PC-9 (cell line): ENCODE measurements around the gene RUSC1. TPM values are rescaled to one million over a fixed set of nuclear protein-coding genes. Genes with fewer than 3 reads are reported as not detected.

Experiments used
- BruUV-seq: library from RNA; stranded (reverse); fragments of 400-500 nt; replicated peaks from 2 replicates; lab custom pipeline; 2021; lab: Mats Ljungman, UMichigan
- CTCF ChIA-PET: fragments of 300-600 bp; sonication (Branson Sonifier 250); formaldehyde crosslinking; loops from one replicate; lab custom pipeline; 2022; ENCODE audit warnings: antibody characterized with exemption; lab: Charles Lee
- POLR2A ChIA-PET: fragments of 300-600 bp; sonication (Branson Sonifier 250); formaldehyde crosslinking; loops from one replicate; lab custom pipeline; 2022; ENCODE audit warnings: antibody characterized with exemption; ENCODE audit not compliant: unreplicated experiment; lab: Charles Lee
- DNase-seq, 2 experiments: peaks; one replicate each; pipeline versions ENCODE4 v3.0.0 to v3.0.0-alpha.2; 2015 to 2022; ENCODE audit warnings: mixed read lengths in 1 of 2
- H2AFZ ChIP-seq: fragments of 200-600 bp; sonication (generic); 2 replicates; pipeline ENCODE4 v1.8.1; 2017; ENCODE audit warnings: antibody characterized with exemption
- H3F3A ChIP-seq: fragments of 200-600 bp; sonication (generic); 2 replicates; pipeline ENCODE4 v1.8.1; 2017; ENCODE audit warnings: antibody characterized with exemption, mild to moderate bottlenecking, low read depth; ENCODE audit not compliant: insufficient read depth
- H3K27ac ChIP-seq: fragments of 200-600 bp; sonication (generic); 2 replicates; pipeline ENCODE4 v1.6.1; 2016; ENCODE audit warnings: mixed run types
- H3K27me3 ChIP-seq: fragments of 200-600 bp; sonication (generic); 2 replicates; pipeline ENCODE4 v1.6.1; 2016; ENCODE audit warnings: low read depth, mixed run types; ENCODE audit not compliant: insufficient read depth
- H3K36me3 ChIP-seq: fragments of 200-600 bp; sonication (generic); 2 replicates; pipeline ENCODE4 v1.6.1; 2016; ENCODE audit warnings: low read depth, mixed run types
- H3K4me1 ChIP-seq: fragments of 200-600 bp; sonication (generic); replicated peaks from 2 replicates; pipeline ENCODE4 v1.6.1; 2016; ENCODE audit warnings: mixed run types; ENCODE audit not compliant: insufficient read depth
- H3K4me2 ChIP-seq: fragments of 200-600 bp; sonication (generic); 2 replicates; pipeline ENCODE4 v1.6.1; 2017; ENCODE audit warnings: mixed run types
- H3K4me3 ChIP-seq: fragments of 200-600 bp; sonication (generic); 2 replicates; pipeline ENCODE4 v1.6.1; 2016; ENCODE audit warnings: mixed run types
- H3K79me2 ChIP-seq: fragments of 200-600 bp; sonication (generic); 2 replicates; pipeline ENCODE4 v1.6.1; 2017; ENCODE audit warnings: low read depth, mixed run types
- H3K9me2 ChIP-seq: fragments of 200-600 bp; sonication (generic); 2 replicates; pipeline ENCODE4 v1.8.1; 2017; ENCODE audit warnings: mild to moderate bottlenecking; ENCODE audit not compliant: insufficient read depth
- H3K9me3 ChIP-seq: fragments of 200-600 bp; sonication (generic); 2 replicates; pipeline ENCODE4 v1.8.1; 2016; ENCODE audit warnings: low read depth; ENCODE audit not compliant: insufficient read depth
- H4K20me1 ChIP-seq: fragments of 200-600 bp; sonication (generic); 2 replicates; pipeline ENCODE4 v1.8.1; 2017; ENCODE audit not compliant: insufficient read depth
- CTCF ChIP-seq: fragments of 200-600 bp; sonication (generic); conservative IDR thresholded peaks from 2 replicates; pipeline ENCODE4 v1.6.1; 2017; ENCODE audit warnings: mixed run types, antibody characterized with exemption, mild to moderate bottlenecking, moderate library complexity
- EZH2 ChIP-seq: fragments of 200-600 bp; sonication (generic); IDR thresholded peaks from 2 replicates; pipeline ENCODE4 v1.8.0; 2017; ENCODE audit warnings: antibody characterized with exemption, low read depth
- intact Hi-C: fragments of 100-400 bp; cut with micrococcal nuclease; formaldehyde crosslinking; loops from one replicate; pipeline ENCODE4 v1.10.0; 2022; ENCODE audit not compliant: unreplicated experiment
- total RNA-seq: library from RNA; stranded (reverse); gene quantifications from 2 replicates; pipeline ENCODE4 v1.2.3, GENCODE V29; 2021

Gene RUSC1
- total RNA-seq, 1 experiment from 2014 or later: 43.4 TPM

GRCh38 chr1:155324717-155325602, 4.3 kb downstream of the RUSC1 start:
- POLR2A ChIA-PET: no interaction called here

GRCh38 chr1:155325603-155325893, 4.9 kb downstream of the RUSC1 start:
- Histone ChIP-seq H3K27ac (no peak overlapping the region), H2AFZ (no peak overlapping the region), H3K9me2 (no peaks in the 10 kb centered on the region), H4K20me1 (peaks cover under 1% of the 10 kb centered on the region; the same call in 1 of the 2 replicates), H3K36me3 (peaks cover 7% of the 10 kb centered on the region; the same call in 1 of the 2 replicates), H3K27me3 (no peaks in the 10 kb centered on the region), H3K9me3 (no peaks in the 10 kb centered on the region), H3K4me2 (peak overlapping the region; percentile 98), H3K79me2 (0 out of 2 replicates have a peak, but pooled peaks cover 4% of the 10 kb centered on the region), H3K4me3 (peak overlapping the region; percentile 96; the same call in 1 of the 2 replicates), H3F3A (peaks cover 26% of the 10 kb centered on the region), H3K4me1 (peaks cover 9% of the 10 kb centered on the region; the same call in 1 of the 2 replicates)
- DNase-seq: no peak
- no TSS peak for BruUV-seq
- no peak for TF ChIP-seq EZH2
- no peak for TF ChIP-seq CTCF
- intact Hi-C loops: loop anchor here (2.0 kb wide), 1 partner anchor 75 kb away; no protein-coding TSS in a partner anchor
- ChIA-PET CTCF (interaction anchor here (0.6 kb wide), 1 partner anchor 581 kb away, joined by 3 read pairs; no protein-coding TSS in a partner anchor), POLR2A (no interaction called here)

More at GRCh38 chr1:155324717-155325602, 4.3 kb downstream of the RUSC1 start:
- Histone ChIP-seq H3K9me2 (no peaks in the 10 kb centered on the region), H3K79me2 (0 out of 2 replicates have a peak, but pooled peaks cover 4% of the 10 kb centered on the region), H4K20me1 (no peaks in the 10 kb centered on the region; the same call in 1 of the 2 replicates), H3K27me3 (no peaks in the 10 kb centered on the region), H3F3A (peaks cover 29% of the 10 kb centered on the region), H3K4me3 (peak overlapping the region; percentile 96), H3K4me2 (peak overlapping the region; percentile 98), H3K36me3 (peaks cover 4% of the 10 kb centered on the region; the same call in 1 of the 2 replicates), H3K9me3 (no peaks in the 10 kb centered on the region), H3K27ac (no peak overlapping the region), H3K4me1 (peaks cover 9% of the 10 kb centered on the region; the same call in 1 of the 2 replicates), H2AFZ (peak overlapping the region; percentile 100)
- intact Hi-C loops: loop anchor here (2.0 to 5.0 kb wide), 4 partner anchors 63 to 353 kb away; partner anchors contain the start of genes CKS1B, SCAMP3 and SHC1
- peak; percentile 63 for TF ChIP-seq CTCF
- TF ChIP-seq EZH2: no peak
- DNase-seq: peak; percentile 44 to 70
- CTCF ChIA-PET: no interaction called here
- TSS peak; percentile 14 for BruUV-seq

GRCh38 chr1:155326020-155326526, 5.4 kb downstream of the RUSC1 start:
- peak overlapping the region; percentile 98; the same call in 1 of the 2 replicates for H3K4me2 ChIP-seq
- BruUV-seq: no TSS peak

More at GRCh38 chr1:155326020-155326526, 5.4 kb downstream of the RUSC1 start:
- DNase-seq: no peak
- H3K27me3 ChIP-seq: no peaks in the 10 kb centered on the region
- peaks cover 9% of the 10 kb centered on the region; the same call in 1 of the 2 replicates for H3K4me1 ChIP-seq
- no peak overlapping the region for H3K27ac ChIP-seq
- no peak overlapping the region for H3K4me3 ChIP-seq
- intact Hi-C loops: no loop called here
- POLR2A ChIA-PET: interaction anchor here (0.6 kb wide), 1 partner anchor 64 kb away, joined by 3 read pairs; the partner anchor contains the start of gene SCAMP3
- no peaks in the 10 kb centered on the region for H3K9me2 ChIP-seq
- H3F3A ChIP-seq: peaks cover 27% of the 10 kb centered on the region
- CTCF ChIA-PET: interaction anchor here (0.6 kb wide), 2 partner anchors 339 to 581 kb away, joined by 3 read pairs; no protein-coding TSS in a partner anchor
- H3K79me2 ChIP-seq: 0 out of 2 replicates have a peak, but pooled peaks cover 4% of the 10 kb centered on the region
- H3K36me3 ChIP-seq: peaks cover 12% of the 10 kb centered on the region
- H2AFZ ChIP-seq: no peak overlapping the region
- H4K20me1 ChIP-seq: peaks cover 3% of the 10 kb centered on the region; the same call in 1 of the 2 replicates
- no peak for TF ChIP-seq EZH2
- no peak for TF ChIP-seq CTCF
- no peaks in the 10 kb centered on the region for H3K9me3 ChIP-seq
